Kidney (tissue), 14 donors: ENCODE measurements around the gene RRAD. TPM values are rescaled to one million over a fixed set of nuclear protein-coding genes. Genes with fewer than 3 reads are reported as not detected.

ENCODE experiments used
- DNase-seq, 5 donors: peaks; one replicate each; pipeline ENCODE4 v3.0.0-alpha.2; 2013 to 2020
- FAIRE-seq: peaks from 2 replicates; lab custom pipeline; 2012; peaks lifted over from hg19 to GRCh38; lab: Jason Lieb, UNC
- H3K27ac ChIP-seq, 2 donors: one replicate each; pipeline ENCODE4 v1.7.0; 2013; ENCODE audit warnings: low read depth in 2 of 2, low read length in 2 of 2, inconsistent platforms in 1 of 2
- H3K27me3 ChIP-seq: one replicate; pipeline ENCODE4 v1.7.1; 2013; ENCODE audit warnings: low read length, inconsistent platforms; ENCODE audit not compliant: control insufficient read depth, insufficient read depth
- H3K36me3 ChIP-seq, 3 donors: one replicate each; pipeline versions ENCODE4 v1.7.0 to v1.7.1; 2013; ENCODE audit warnings: low read length in 3 of 3, control low read depth in 1 of 3, inconsistent platforms in 1 of 3; ENCODE audit not compliant: insufficient read depth in 3 of 3, control insufficient read depth in 2 of 3
- H3K4me1 ChIP-seq, 3 donors: one replicate each; pipeline versions ENCODE4 v1.7.0 to v1.7.1; 2013; ENCODE audit warnings: low read length in 3 of 3, inconsistent platforms in 1 of 3, low read depth in 1 of 3; ENCODE audit not compliant: control insufficient read depth in 2 of 3, insufficient read depth in 2 of 3
- H3K4me3 ChIP-seq, 3 donors: one replicate each; pipeline versions ENCODE4 v1.7.0 to v1.8.1; 2013; ENCODE audit warnings: low read length in 3 of 3, control low read depth in 1 of 3, inconsistent platforms in 1 of 3
- H3K9ac ChIP-seq, 3 donors: one replicate each; pipeline versions ENCODE4 v1.7.0 to v1.7.1; 2013; ENCODE audit warnings: low read length in 3 of 3, control low read depth in 1 of 3, inconsistent platforms in 1 of 3
- H3K9me3 ChIP-seq, 3 donors: one replicate each; pipeline versions ENCODE4 v1.7.0 to v1.7.1; 2013; ENCODE audit warnings: low read length in 3 of 3, control low read depth in 1 of 3, inconsistent platforms in 1 of 3; ENCODE audit not compliant: control insufficient read depth in 2 of 3, insufficient read depth in 1 of 3
- CTCF ChIP-seq: IDR thresholded peaks from 3 replicates; pipeline ENCODE4 v1.5.1; 2012; ENCODE audit warnings: mild to moderate bottlenecking, moderate library complexity, borderline replicate concordance; ENCODE audit not compliant: insufficient read depth; ENCODE audit errors: extremely low read depth
- intact Hi-C: fragments of 100-400 bp; cut with DNase I; formaldehyde crosslinking; loops from one replicate; pipeline ENCODE4 v1.11.1; 2022
- polyA plus RNA-seq: library from polyadenylated mRNA; stranded (reverse); fragments of 350-450 nt; fragmentation: Illumina TruSeq; extraction: RNeasy Lipid Tissue Mini Kit (QIAGEN cat#74804); gene quantifications from one replicate; pipeline ENCODE4 v1.2.3, GENCODE V29; 2014; ENCODE audit warnings: low read depth, low replicate concordance; ENCODE audit not compliant: insufficient read depth
- total RNA-seq: library from RNA; stranded (reverse); fragmentation: NEBNext Ultra II Directional; extraction: Animal tissue kit (Norgen Biotek cat#: 25700); gene quantifications from one replicate; pipeline ENCODE4 v1.2.1, GENCODE V29; 2021
- donor health status: control.
- donor health status: control.
- donor health status: control.
- donor health status: control.
- donor health status: control.
- donor health status: DM: yes; HTN: yes; CAD: no.
- donor health status: Normal renal cell carcinoma (clear cell type).

RRAD gene
- total and polyA plus RNA-seq, 2 donors from 2014 or later, result 14.3 to 90.9 TPM

DNA sequence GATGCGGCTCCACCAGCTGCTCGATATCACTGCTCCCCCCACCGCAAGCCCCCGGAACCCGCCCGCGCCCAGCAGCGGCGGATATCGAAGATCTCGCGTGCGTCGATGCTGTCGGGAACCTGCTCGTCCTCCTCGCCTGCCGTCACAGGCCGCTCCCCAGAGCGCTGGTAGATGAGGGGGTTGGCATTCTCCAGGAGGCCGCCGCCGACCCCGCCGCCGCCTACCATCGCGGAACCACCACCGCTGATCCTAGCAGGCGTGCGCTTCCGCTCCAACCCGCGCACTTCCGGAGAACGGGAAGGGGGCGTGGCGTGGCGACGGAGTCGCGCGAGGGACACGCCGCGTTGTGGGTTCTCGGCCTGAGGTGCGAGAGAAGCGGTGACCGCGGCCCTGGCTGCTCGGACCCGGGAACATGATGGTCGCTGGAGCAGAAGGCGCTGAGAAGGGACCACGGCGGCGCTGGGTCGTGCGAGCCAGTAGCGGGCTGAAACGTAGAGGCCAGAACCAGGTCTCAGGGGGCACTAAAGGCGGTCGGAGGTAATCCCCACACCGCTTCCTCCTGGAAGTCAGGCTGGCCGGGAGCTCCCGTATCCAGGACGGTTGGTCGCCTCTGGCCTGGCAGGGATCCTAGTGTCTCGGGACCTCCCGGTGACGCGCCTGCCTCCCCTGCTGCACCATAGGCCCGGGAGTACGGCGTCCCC lies 9.0 kb upstream of the RRAD start, which contains the start of gene CIAO2B:
TSS of gene CIAO2B (minus strand) at position 265 of the 701 bp plus-strand sequence. CDS start at position 227, 38 bp downstream.
- peak within 1 kb of the TSS; percentile 92 to 97 (median 96) for H3K4me3 ChIP-seq
- no peak for TF ChIP-seq CTCF
- peaks cover 0 to 29% (median 23%) of the 10 kb centered on the region in 3 donors for H3K4me1 ChIP-seq
- intact Hi-C loops, result no loop called here
- DNase-seq (peak; percentile 90 to 96 (median 94)), FAIRE-seq (no peak)
- peak within 1 kb of the TSS; percentile 92 to 97 for H3K27ac ChIP-seq
- H3K36me3 ChIP-seq, result peaks cover 0 to 18% (median 13%) of the 10 kb centered on the region in 3 donors
- H3K9ac ChIP-seq, result peak within 1 kb of the TSS; percentile 86 to 96 (median 90)
- H3K27me3 ChIP-seq, result no peaks in the 10 kb centered on the region
- no peaks in the 10 kb centered on the region for H3K9me3 ChIP-seq

GRCh38 chr16:66933776-66934137 lies 8.4 kb upstream of the RRAD start:
- FAIRE-seq (no peak), DNase-seq (peak in 1 of 5 donors; percentile 38)
- Histone ChIP-seq H3K9ac (peak overlapping the region; percentile 50 to 96 (median 86)), H3K27ac (peak overlapping the region; percentile 92 to 97), H3K36me3 (peaks cover 0 to 13% (median 8%) of the 10 kb centered on the region in 3 donors), H3K4me1 (peaks cover 0 to 29% (median 18%) of the 10 kb centered on the region in 3 donors), H3K4me3 (peak overlapping the region; percentile 92 to 97 (median 96)), H3K9me3 (no peaks in the 10 kb centered on the region), H3K27me3 (no peaks in the 10 kb centered on the region)
- no peak for TF ChIP-seq CTCF
- intact Hi-C loops, result no loop called here

DNA sequence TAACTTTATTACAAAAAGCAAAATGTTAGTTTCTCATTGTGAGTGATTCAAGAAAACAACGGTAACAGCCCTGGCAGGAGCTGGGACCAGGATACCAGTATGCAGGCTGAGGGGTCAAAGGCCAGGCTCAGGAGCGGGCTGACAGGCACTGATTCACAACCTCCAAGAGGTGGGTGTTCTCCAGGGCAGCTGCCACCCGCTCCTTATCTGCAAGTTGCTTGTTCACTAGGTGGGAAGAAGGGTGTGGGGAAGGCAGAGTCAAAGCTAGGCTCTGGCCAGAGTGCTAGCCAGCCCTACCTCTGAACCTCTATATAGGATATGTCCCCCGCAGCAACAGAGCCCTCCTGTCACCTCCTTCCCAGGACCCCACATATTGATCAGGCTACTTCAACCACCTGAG lies 6.7 kb upstream of the RRAD start:
- intact Hi-C loops, result no loop called here
- FAIRE-seq (no peak), DNase-seq (peak in 1 of 5 donors; percentile 49)
- Histone ChIP-seq H3K4me1 (peaks cover 0 to 24% (median 14%) of the 10 kb centered on the region in 3 donors), H3K27me3 (no peaks in the 10 kb centered on the region), H3K9ac (no peak overlapping the region), H3K4me3 (no peak overlapping the region), H3K9me3 (no peaks in the 10 kb centered on the region), H3K27ac (no peak overlapping the region), H3K36me3 (peaks cover 0 to 4% (median 0%) of the 10 kb centered on the region in 3 donors)
- no peak for TF ChIP-seq CTCF
